ENCODE results near the gene FADD.
"Not testable (repeated sequence)": the region's sequence is repeated elsewhere in the genome, so short reads cannot be mapped to it uniquely, and the experiment has no call there.

Gene FADD

GRCh38 chr11:70205049-70205725 is 2.1 kb downstream of the FADD start:
- no peak for DNase-seq (ENCODE audit: low read depth)

- DNase-seq (ENCODE audit: low read depth) = no peak
These were observed 2.7 kb downstream of the FADD start for GRCh38 chr11:70205766-70206165.

GRCh38 chr11:70206226-70206981 is 3.3 kb downstream of the FADD start:
- no peak for DNase-seq (ENCODE audit: low read depth)

GRCh38 chr11:70206982-70207376 is 3.9 kb downstream of the FADD start:
- no peak for DNase-seq (ENCODE audit: low read depth)

GRCh38 chr11:70207531-70208131 is 4.5 kb downstream of the FADD start:
- DNase-seq (ENCODE audit: low read depth) = no peak

GRCh38 chr11:70209391-70209912 is 6.4 kb downstream of the FADD start:
- DNase-seq (ENCODE audit: low read depth) = no peak

- DNase-seq (ENCODE audit: low read depth) = no peak
These were observed 7.0 kb downstream of the FADD start for GRCh38 chr11:70210051-70210501.

- no peak for DNase-seq (ENCODE audit: low read depth)
These were observed 7.4 kb downstream of the FADD start for GRCh38 chr11:70210530-70210929.

GRCh38 chr11:70212227-70212811 is 9.2 kb downstream of the FADD start:
- no peak for DNase-seq (ENCODE audit: low read depth)

GRCh38 chr11:70217388-70217787 is 14.3 kb downstream of the FADD start:
- not testable (repeated sequence) for DNase-seq (ENCODE audit: low read depth)

- DNase-seq (ENCODE audit: low read depth) = not testable (repeated sequence)
These were observed 15.0 kb downstream of the FADD start for GRCh38 chr11:70218076-70218475.

GRCh38 chr11:70220136-70220535 is 17.0 kb downstream of the FADD start:
- DNase-seq (ENCODE audit: low read depth) = no peak

GRCh38 chr11:70220920-70221319 is 17.8 kb downstream of the FADD start:
- DNase-seq (ENCODE audit: low read depth) = no peak

GRCh38 chr11:70225681-70226177 is 22.6 kb downstream of the FADD start:
- no peak for DNase-seq (ENCODE audit: low read depth)

- no peak for DNase-seq (ENCODE audit: low read depth)
These were observed 23.1 kb downstream of the FADD start for GRCh38 chr11:70226183-70226582.

GRCh38 chr11:70226967-70227366 is 23.9 kb downstream of the FADD start:
- no peak for DNase-seq (ENCODE audit: low read depth)

- no peak for DNase-seq (ENCODE audit: low read depth)
These were observed 26.6 kb downstream of the FADD start for GRCh38 chr11:70229737-70230136.

- DNase-seq (ENCODE audit: low read depth) = no peak
These were observed 27.2 kb downstream of the FADD start for GRCh38 chr11:70230151-70230839.

- DNase-seq (ENCODE audit: low read depth) = no peak
These were observed 28.0 kb downstream of the FADD start for GRCh38 chr11:70230840-70231710.

GRCh38 chr11:70233034-70233433 is 29.9 kb downstream of the FADD start:
- DNase-seq (ENCODE audit: low read depth) = no peak

- no peak for DNase-seq (ENCODE audit: low read depth)
These were observed 30.4 kb downstream of the FADD start for GRCh38 chr11:70233511-70233934.
